ENCODE results near the gene KCTD21. TPM values are rescaled to one million over a fixed set of nuclear protein-coding genes. Genes with fewer than 3 reads are reported as not detected.
"Not testable (repeated sequence)": the region's sequence is repeated elsewhere in the genome, so short reads cannot be mapped to it uniquely, and the experiment has no call there.

The KCTD21 gene
- total and polyA plus RNA-seq, 2 donors (not counting 1 experiment from before 2014, with no cell fraction given): 4.3 to 8.0 TPM

GRCh38 chr11:78234006-78234405 is 45.6 kb upstream of the KCTD21 start:
- H2AFZ ChIP-seq (ENCODE audit: insufficient read depth, low read depth, low read length, poor library complexity, severe bottlenecking): no peak overlapping the region
- H3K4me3 Mint-ChIP-seq: no peak overlapping the region
- no peaks in the 10 kb centered on the region for H3K36me3 ChIP-seq (replicated peaks in 1 of 2; ENCODE audit: control extremely low read depth in 1 of 2, control insufficient read depth in 1 of 2, extremely low read depth in 1 of 2, insufficient read depth in 2 of 2, low read length in 1 of 2)
- no peak overlapping the region for H3K4me2 ChIP-seq (replicated peaks; ENCODE audit: low read depth, low read length, poor library complexity, severe bottlenecking)
- no peak for ATAC-seq (ENCODE audit: low read depth)
- intact Hi-C loops (cut with micrococcal nuclease): no loop called here
- no peaks in the 10 kb centered on the region for H3K27me3 ChIP-seq (replicated peaks in 1 of 4; ENCODE audit: control extremely low read depth in 1 of 4, control insufficient read depth in 3 of 4, insufficient read depth in 4 of 4, low read length in 3 of 4)
- H3K27ac ChIP-seq (ENCODE audit: low read length in 2 of 2): no peak overlapping the region
- peaks cover 9% of the 10 kb centered on the region for H3K4me1 Mint-ChIP-seq
- peaks cover 5% of the 10 kb centered on the region for H3K9me3 Mint-ChIP-seq (ENCODE audit: insufficient read depth)
- no peaks in the 10 kb centered on the region for H3K79me2 ChIP-seq (ENCODE audit: control insufficient read depth, insufficient read depth, low read length)
- CTCF ChIA-PET: interaction anchor here (3.2 kb wide), 1 partner anchor 330 kb away, joined by 11 read pairs; no protein-coding TSS in a partner anchor
- H3K9me3 ChIP-seq (ENCODE audit: control extremely low read depth in 1 of 3, control insufficient read depth in 2 of 3, insufficient read depth in 1 of 3, low read length in 2 of 3): peaks cover 0 to 1% (median 0%) of the 10 kb centered on the region in 3 donors
- H3K27ac Mint-ChIP-seq: no peak overlapping the region
- no peak overlapping the region for H3K4me3 ChIP-seq (ENCODE audit: control extremely low read depth in 1 of 5, extremely low read depth in 1 of 5, insufficient read depth in 1 of 5, low read depth in 2 of 5, low read length in 4 of 5)
- H4K20me1 ChIP-seq (ENCODE audit: control insufficient read depth, insufficient read depth, low read length, poor library complexity, severe bottlenecking): no peaks in the 10 kb centered on the region
- DNase-seq: no peak
- H3K4me1 ChIP-seq (ENCODE audit: control insufficient read depth in 2 of 2, insufficient read depth in 2 of 2, low read length in 2 of 2): no peaks in the 10 kb centered on the region
- H3K27me3 Mint-ChIP-seq: no peaks in the 10 kb centered on the region
- POLR2A ChIA-PET: no interaction called here
- WGBS (ENCODE audit: insufficient coverage): 90% methylated on average over 2 of the region's 5 CpGs
- no peak overlapping the region for H3K9ac ChIP-seq (ENCODE audit: low read length)
- TF ChIP-seq, protein P1, sequence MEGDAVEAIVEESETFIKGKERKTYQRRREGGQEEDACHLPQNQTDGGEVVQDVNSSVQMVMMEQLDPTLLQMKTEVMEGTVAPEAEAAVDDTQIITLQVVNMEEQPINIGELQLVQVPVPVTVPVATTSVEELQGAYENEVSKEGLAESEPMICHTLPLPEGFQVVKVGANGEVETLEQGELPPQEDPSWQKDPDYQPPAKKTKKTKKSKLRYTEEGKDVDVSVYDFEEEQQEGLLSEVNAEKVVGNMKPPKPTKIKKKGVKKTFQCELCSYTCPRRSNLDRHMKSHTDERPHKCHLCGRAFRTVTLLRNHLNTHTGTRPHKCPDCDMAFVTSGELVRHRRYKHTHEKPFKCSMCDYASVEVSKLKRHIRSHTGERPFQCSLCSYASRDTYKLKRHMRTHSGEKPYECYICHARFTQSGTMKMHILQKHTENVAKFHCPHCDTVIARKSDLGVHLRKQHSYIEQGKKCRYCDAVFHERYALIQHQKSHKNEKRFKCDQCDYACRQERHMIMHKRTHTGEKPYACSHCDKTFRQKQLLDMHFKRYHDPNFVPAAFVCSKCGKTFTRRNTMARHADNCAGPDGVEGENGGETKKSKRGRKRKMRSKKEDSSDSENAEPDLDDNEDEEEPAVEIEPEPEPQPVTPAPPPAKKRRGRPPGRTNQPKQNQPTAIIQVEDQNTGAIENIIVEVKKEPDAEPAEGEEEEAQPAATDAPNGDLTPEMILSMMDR (IDR thresholded peaks at IDR 0.05): no peak

DNA sequence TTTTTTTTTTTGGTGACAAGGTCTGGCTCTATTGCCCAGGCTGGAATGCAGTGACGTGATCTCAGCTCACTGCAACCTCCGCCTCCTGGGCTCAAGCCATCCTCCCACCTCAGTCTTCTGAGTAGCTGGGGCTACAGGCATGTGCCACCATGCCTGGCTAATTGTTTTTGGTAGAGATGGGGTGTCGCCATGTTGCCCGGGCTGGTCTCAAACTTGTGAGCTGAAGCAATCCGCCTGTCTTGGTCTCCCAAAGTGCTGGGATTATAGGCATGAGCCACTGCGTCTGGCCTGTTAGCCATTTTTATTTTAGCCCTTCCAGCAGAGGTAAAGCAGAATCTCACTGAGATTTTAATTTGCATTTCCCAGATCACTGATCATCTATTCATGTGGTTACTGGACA is 44.6 kb upstream of the KCTD21 start:
- DNase-seq; H3K9ac ChIP-seq (ENCODE audit: low read length); H4K20me1 ChIP-seq (ENCODE audit: control insufficient read depth, insufficient read depth, low read length, poor library complexity, severe bottlenecking); H2AFZ ChIP-seq (ENCODE audit: insufficient read depth, low read depth, low read length, poor library complexity, severe bottlenecking); H3K27me3 Mint-ChIP-seq; H3K4me3 Mint-ChIP-seq; H3K27ac ChIP-seq (ENCODE audit: low read length in 2 of 2); H3K4me3 ChIP-seq (ENCODE audit: control extremely low read depth in 1 of 5, extremely low read depth in 1 of 5, insufficient read depth in 1 of 5, low read depth in 2 of 5, low read length in 4 of 5); H3K9me3 ChIP-seq (ENCODE audit: control extremely low read depth in 1 of 3, control insufficient read depth in 2 of 3, insufficient read depth in 1 of 3, low read length in 2 of 3); H3K4me2 ChIP-seq (replicated peaks; ENCODE audit: low read depth, low read length, poor library complexity, severe bottlenecking); ATAC-seq (ENCODE audit: low read depth); H3K4me1 ChIP-seq (ENCODE audit: control insufficient read depth in 2 of 2, insufficient read depth in 2 of 2, low read length in 2 of 2); H3K27me3 ChIP-seq (replicated peaks in 1 of 4; ENCODE audit: control extremely low read depth in 1 of 4, control insufficient read depth in 3 of 4, insufficient read depth in 4 of 4, low read length in 3 of 4); H3K27ac Mint-ChIP-seq; intact Hi-C loops (cut with micrococcal nuclease); POLR2A ChIA-PET; H3K79me2 ChIP-seq (ENCODE audit: control insufficient read depth, insufficient read depth, low read length); H3K9me3 Mint-ChIP-seq (ENCODE audit: insufficient read depth); H3K36me3 ChIP-seq (replicated peaks in 1 of 2; ENCODE audit: control extremely low read depth in 1 of 2, control insufficient read depth in 1 of 2, extremely low read depth in 1 of 2, insufficient read depth in 2 of 2, low read length in 1 of 2): not testable (repeated sequence)
- CTCF ChIA-PET: interaction anchor here (0.6 to 3.2 kb wide), 3 partner anchors 9 to 333 kb away, joined by 3 to 11 read pairs (median 3); no protein-coding TSS in a partner anchor
- WGBS (ENCODE audit: insufficient coverage): 100% methylated on average over 5 of the region's 6 CpGs
- H3K4me1 Mint-ChIP-seq: peaks cover 15% of the 10 kb centered on the region
